NCI-H2029 (cell line): ENCODE measurements around the gene RBM26.
"Not testable (repeated sequence)": the region's sequence is repeated elsewhere in the genome, so short reads cannot be mapped to it uniquely, and the experiment has no call there.

Experiments used
- DNase-seq: peaks from one replicate; lab custom pipeline; 2025; lab: John Stamatoyannopoulos, UW

Gene RBM26

DNA sequence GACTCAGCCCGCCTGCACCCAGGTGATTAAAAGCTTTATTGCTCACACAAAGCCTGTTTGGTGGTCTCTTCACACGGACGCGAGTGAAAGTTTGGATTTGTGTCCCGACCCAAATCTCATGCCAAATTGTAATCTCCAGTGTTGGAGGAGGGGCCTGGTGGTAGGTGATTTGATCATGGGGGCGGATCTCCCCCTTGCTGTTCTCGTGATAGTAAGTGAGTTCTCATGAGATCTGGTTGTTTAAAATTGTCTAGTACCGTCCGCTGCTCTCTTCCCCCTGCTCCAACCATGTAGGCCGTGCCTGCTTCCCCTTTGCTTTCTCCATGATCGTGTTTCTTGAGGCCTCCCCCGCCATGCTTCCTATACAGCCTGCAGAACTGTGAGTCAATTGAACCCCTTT is 126.3 kb downstream of the RBM26 start:
- DNase-seq: not testable (repeated sequence)

DNA sequence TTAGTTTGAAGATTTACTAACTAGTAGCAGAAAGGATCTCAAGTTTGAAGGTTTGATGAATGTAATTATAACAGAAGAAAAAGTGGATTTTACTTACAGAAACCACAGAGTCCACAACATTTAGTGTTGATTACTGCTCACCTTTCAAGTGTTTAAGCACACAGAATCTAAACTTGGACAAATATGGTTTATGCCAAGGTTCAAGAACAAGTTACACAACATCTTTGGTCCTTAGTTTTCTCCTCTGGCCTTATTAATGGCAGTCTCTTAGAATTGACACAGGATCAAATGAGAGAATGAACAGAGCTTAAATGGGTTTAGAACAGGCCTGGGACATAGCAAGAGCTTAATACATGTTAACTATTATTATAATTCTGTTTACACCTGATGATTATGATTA is 133.0 kb downstream of the RBM26 start:
- no peak for DNase-seq

DNA sequence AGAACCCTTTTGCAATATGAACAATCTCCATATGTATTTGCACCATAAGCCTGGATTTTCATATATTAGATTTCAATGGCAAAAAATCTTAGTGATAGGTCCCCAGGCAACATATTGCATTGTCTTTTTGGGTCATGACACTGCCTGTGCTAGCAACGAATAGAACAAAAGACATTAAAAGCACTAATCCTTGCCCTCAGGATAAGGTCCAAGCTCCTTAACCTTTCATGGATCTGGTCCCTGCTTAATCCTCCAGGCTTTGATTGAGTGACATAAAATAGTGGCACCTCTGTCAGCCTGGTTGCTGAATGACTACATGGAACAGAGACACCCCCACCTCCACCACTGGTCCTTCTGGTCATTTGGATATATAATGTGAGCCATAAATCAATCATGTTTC is 134.4 kb downstream of the RBM26 start:
- no peak for DNase-seq

DNA sequence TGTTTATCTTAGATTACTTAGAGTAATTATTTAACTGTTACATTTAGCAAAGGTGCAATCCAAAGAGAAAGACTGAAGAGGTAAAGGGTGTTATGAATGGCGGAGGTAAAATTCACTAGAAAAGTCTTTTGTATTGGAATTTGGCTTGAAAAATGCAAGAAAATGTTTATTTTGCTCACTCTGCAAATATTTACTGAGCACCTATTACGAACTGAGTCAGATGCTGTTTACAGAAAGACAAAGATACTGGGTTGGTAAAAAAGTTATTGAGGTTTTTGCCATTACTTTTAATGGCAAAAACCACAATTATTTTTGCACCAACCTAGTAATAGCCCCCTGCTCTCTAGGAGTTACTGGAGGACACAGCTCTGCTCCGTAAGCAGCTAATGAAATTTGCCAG is 135.2 kb downstream of the RBM26 start:
- no peak for DNase-seq
